HCT116 (cell line): Measurements from ENCODE around the gene TTC39C. TPM values are rescaled to one million over a fixed set of nuclear protein-coding genes. Genes with fewer than 3 reads are reported as not detected.

Source experiments
- ATAC-seq: fragments of 200-7000 bp; cut with Tn5 transposase; 2 replicates; pipeline ENCODE4 v1.9.1; 2020; ENCODE audit warnings: mild to moderate bottlenecking, moderate library complexity
- BruUV-seq: library from RNA; stranded (reverse); fragments of 400-500 nt; replicated peaks from 2 replicates; lab custom pipeline; 2021; lab: Mats Ljungman, UMichigan
- CTCF ChIA-PET: fragments of 300-600 bp; sonication (Branson Sonifier 250); formaldehyde crosslinking; loops from one replicate; lab custom pipeline; 2021; ENCODE audit warnings: antibody characterized with exemption; lab: Charles Lee
- POLR2A ChIA-PET: fragments of 300-600, 350-600 bp; sonication (Branson Sonifier 250); formaldehyde crosslinking; loops from one replicate; lab custom pipeline; 2021; ENCODE audit warnings: antibody characterized with exemption; lab: Charles Lee
- RAD21 ChIA-PET, 2 experiments: fragments of 300-600 bp; sonication (Branson Sonifier 250); formaldehyde crosslinking; loops; one replicate each; lab custom pipeline; 2023; ENCODE audit warnings: low total read pairs in 2 of 2; ENCODE audit not compliant: uncharacterized antibody in 2 of 2, unreplicated experiment in 2 of 2, low non-redundant PET in 1 of 2; lab: Charles Lee
- DNase-seq: peaks from one replicate; pipeline ENCODE4 v3.0.0-alpha.2; 2010; ENCODE audit warnings: low read depth, low spot score
- H2AFZ ChIP-seq: fragments of 200-600 bp; shearing (Covaris generic), sonication (generic); 2 replicates; pipeline ENCODE4 v1.6.1; 2017; ENCODE audit warnings: low read depth, mixed run types, mixed read lengths, antibody characterized with exemption, low read length; ENCODE audit not compliant: poor library complexity, severe bottlenecking
- H3K27ac ChIP-seq: 2 replicates; pipeline ENCODE4 v1.5.1; 2012; ENCODE audit warnings: low read depth, low read length
- H3K27me3 ChIP-seq: fragments of 200-600 bp; sonication (generic); 2 replicates; pipeline ENCODE4 v1.6.1; 2016; ENCODE audit warnings: mixed run types, low read length, mixed read lengths; ENCODE audit not compliant: insufficient read depth
- H3K36me3 ChIP-seq, 2 experiments: fragments of 200-500 bp in 1 of 2; fragments of 200-600 bp in 1 of 2; sonication (Bioruptor generic) in 1 of 2; sonication (generic) in 1 of 2; 2 replicates each; pipeline versions ENCODE4 v1.5.1 to v1.6.1; 2014 to 2016; ENCODE audit warnings: low read length in 2 of 2, inconsistent platforms in 1 of 2, mixed read lengths in 1 of 2, mixed run types in 1 of 2; ENCODE audit not compliant: insufficient read depth in 2 of 2, control insufficient read depth in 1 of 2
- H3K4me1 ChIP-seq, 2 experiments: fragments of 200-600 bp in 1 of 2; sonication (generic) in 1 of 2; 2 replicates each; pipeline versions ENCODE4 v1.5.1 to v1.6.1; 2012 to 2017; ENCODE audit warnings: low read length in 2 of 2, inconsistent platforms in 1 of 2, mild to moderate bottlenecking in 1 of 2, mixed read lengths in 1 of 2, mixed run types in 1 of 2, moderate library complexity in 1 of 2; ENCODE audit not compliant: insufficient read depth in 2 of 2, control insufficient read depth in 1 of 2
- H3K4me2 ChIP-seq: fragments of 200-600 bp; sonication (generic); 2 replicates; pipeline ENCODE4 v1.6.1; 2017; ENCODE audit warnings: mixed run types, low read length, mixed read lengths
- H3K4me3 ChIP-seq, 2 experiments: fragments of 200-600 bp in 1 of 2; sonication (generic) in 1 of 2; replicated peaks in 1 of 2; 2 replicates each; pipeline ENCODE4 v1.5.1; 2011 to 2016; ENCODE audit warnings: low read length in 2 of 2, control low read depth in 1 of 2, low read depth in 1 of 2, mild to moderate bottlenecking in 1 of 2, mixed read lengths in 1 of 2, mixed run types in 1 of 2
- H3K79me2 ChIP-seq: fragments of 200-600 bp; sonication (generic); 2 replicates; pipeline ENCODE4 v1.6.1; 2017; ENCODE audit warnings: mild to moderate bottlenecking, mixed run types, low read length, moderate library complexity, mixed read lengths; ENCODE audit not compliant: insufficient read depth
- H3K9ac ChIP-seq: fragments of 200-600 bp; sonication (generic); 2 replicates; pipeline ENCODE4 v1.6.1; 2016; ENCODE audit warnings: low read length, mixed read lengths
- H3K9me2 ChIP-seq: fragments of 200-600 bp; sonication (generic), shearing (Covaris generic); 2 replicates; pipeline ENCODE4 v1.6.1; 2017; ENCODE audit warnings: mixed run types, mild to moderate bottlenecking, moderate library complexity; ENCODE audit not compliant: insufficient read depth
- H3K9me3 ChIP-seq, 2 experiments: fragments of 200-500 bp in 1 of 2; fragments of 200-600 bp in 1 of 2; sonication (Bioruptor generic) in 1 of 2; sonication (generic) in 1 of 2; 2 replicates each; pipeline ENCODE4 v1.6.1; 2014 to 2017; ENCODE audit warnings: low read length in 2 of 2, mixed read lengths in 2 of 2, inconsistent platforms in 1 of 2, low read depth in 1 of 2, mild to moderate bottlenecking in 1 of 2, mixed run types in 1 of 2, moderate library complexity in 1 of 2; ENCODE audit not compliant: control insufficient read depth in 1 of 2, insufficient read depth in 1 of 2
- H4K20me1 ChIP-seq: fragments of 200-600 bp; sonication (generic), shearing (Covaris generic); 2 replicates; pipeline ENCODE4 v1.6.1; 2017; ENCODE audit warnings: mixed run types, mild to moderate bottlenecking, moderate library complexity; ENCODE audit not compliant: insufficient read depth
- CBX3 ChIP-seq: IDR thresholded peaks from 2 replicates; pipeline ENCODE4 v1.6.1; 2012; ENCODE audit warnings: low read depth
- EGR1 ChIP-seq: IDR thresholded peaks from 2 replicates; pipeline ENCODE4 v1.6.1; 2012; ENCODE audit warnings: low read depth
- FOSL1 ChIP-seq: IDR thresholded peaks from 2 replicates; pipeline ENCODE4 v1.6.1; 2012; ENCODE audit warnings: low read depth
- JUND ChIP-seq: IDR thresholded peaks from 2 replicates; pipeline ENCODE4 v1.6.1; 2012
- MAX ChIP-seq: IDR thresholded peaks from 2 replicates; pipeline ENCODE4 v1.6.1; 2012
- RAD21 ChIP-seq: IDR thresholded peaks from 2 replicates; pipeline ENCODE4 v1.6.1; 2012; ENCODE audit warnings: low read depth, mild to moderate bottlenecking
- REST ChIP-seq: IDR thresholded peaks from 2 replicates; pipeline ENCODE4 v1.6.1; 2012; ENCODE audit warnings: low read depth
- SIN3A ChIP-seq: IDR thresholded peaks from 2 replicates; pipeline ENCODE4 v1.6.1; 2012; ENCODE audit warnings: low read depth
- SP1 ChIP-seq: IDR thresholded peaks from 2 replicates; pipeline ENCODE4 v1.6.1; 2012; ENCODE audit warnings: low read depth
- SRF ChIP-seq: IDR thresholded peaks from 2 replicates; pipeline ENCODE4 v1.6.1; 2012; ENCODE audit warnings: low read depth
- YY1 ChIP-seq: IDR thresholded peaks from 2 replicates; pipeline ENCODE4 v1.6.1; 2011; ENCODE audit warnings: low read length, low read depth, moderate library complexity, mild to moderate bottlenecking; ENCODE audit not compliant: insufficient replicate concordance; ENCODE audit errors: extremely low read depth
- ZBTB33 ChIP-seq: IDR thresholded peaks from 2 replicates; pipeline ENCODE4 v1.6.1; 2011; ENCODE audit warnings: mild to moderate bottlenecking, low read length, moderate library complexity; ENCODE audit not compliant: insufficient replicate concordance; ENCODE audit errors: extremely low read depth
- ZNF274 ChIP-seq: fragments of 200-500 bp; sonication (Bioruptor generic); IDR thresholded peaks from 2 replicates; pipeline ENCODE4 v1.6.1; 2014; ENCODE audit warnings: mild to moderate bottlenecking, low read depth, low read length, inconsistent platforms
- intact Hi-C: fragments of 100-400 bp; cut with micrococcal nuclease; formaldehyde crosslinking; loops from 2 replicates; pipeline ENCODE4 v1.10.0; 2022
- total RNA-seq: library from RNA; stranded (reverse); gene quantifications from one replicate; pipeline ENCODE4 v1.2.1, GENCODE V29; 2021; ENCODE audit not compliant: unreplicated experiment

TTC39C gene
- total RNA-seq, 1 experiment from 2014 or later, result 24.8 TPM

- intact Hi-C loops, result no loop called here
- H2AFZ ChIP-seq, result no peak overlapping the region
- H3K4me3 ChIP-seq, result no peak overlapping the region
- H3K4me1 ChIP-seq, result peaks cover 0 to 6% of the 10 kb centered on the region in 2 experiments; a peak in 2 of 4 replicates
- ATAC-seq, result no peak
- H3K36me3 ChIP-seq, result no peaks in the 10 kb centered on the region
- POLR2A ChIA-PET, result no interaction called here
- no peak overlapping the region for H3K9ac ChIP-seq
- H3K9me2 ChIP-seq, result no peaks in the 10 kb centered on the region
- H3K9me3 ChIP-seq, result no peaks in the 10 kb centered on the region
- no peaks in the 10 kb centered on the region for H3K27me3 ChIP-seq
- no TSS peak for BruUV-seq
- H4K20me1 ChIP-seq, result no peaks in the 10 kb centered on the region
- no peaks in the 10 kb centered on the region for H3K79me2 ChIP-seq
- no peak overlapping the region for H3K4me2 ChIP-seq
- RAD21 ChIA-PET, result no interaction called here
- CTCF ChIA-PET, result no interaction called here
- H3K27ac ChIP-seq, result no peak overlapping the region
- no peak for DNase-seq
- TF ChIP-seq EGR1 (no peak), FOSL1 (no peak), ZBTB33 (no peak), JUND (no peak), YY1 (no peak), SRF (no peak), SIN3A (no peak), ZNF274 (no peak), CBX3 (no peak), RAD21 (no peak), SP1 (no peak), REST (no peak), MAX (no peak)
These were observed 5.3 kb upstream of the TTC39C start for GRCh38 chr18:24009246-24009645.
